ENCODE data around the gene CDS2.
A peak's percentile ranks its signal among the peaks of the same experiment; 100 is the strongest.

CDS2 gene

DNA sequence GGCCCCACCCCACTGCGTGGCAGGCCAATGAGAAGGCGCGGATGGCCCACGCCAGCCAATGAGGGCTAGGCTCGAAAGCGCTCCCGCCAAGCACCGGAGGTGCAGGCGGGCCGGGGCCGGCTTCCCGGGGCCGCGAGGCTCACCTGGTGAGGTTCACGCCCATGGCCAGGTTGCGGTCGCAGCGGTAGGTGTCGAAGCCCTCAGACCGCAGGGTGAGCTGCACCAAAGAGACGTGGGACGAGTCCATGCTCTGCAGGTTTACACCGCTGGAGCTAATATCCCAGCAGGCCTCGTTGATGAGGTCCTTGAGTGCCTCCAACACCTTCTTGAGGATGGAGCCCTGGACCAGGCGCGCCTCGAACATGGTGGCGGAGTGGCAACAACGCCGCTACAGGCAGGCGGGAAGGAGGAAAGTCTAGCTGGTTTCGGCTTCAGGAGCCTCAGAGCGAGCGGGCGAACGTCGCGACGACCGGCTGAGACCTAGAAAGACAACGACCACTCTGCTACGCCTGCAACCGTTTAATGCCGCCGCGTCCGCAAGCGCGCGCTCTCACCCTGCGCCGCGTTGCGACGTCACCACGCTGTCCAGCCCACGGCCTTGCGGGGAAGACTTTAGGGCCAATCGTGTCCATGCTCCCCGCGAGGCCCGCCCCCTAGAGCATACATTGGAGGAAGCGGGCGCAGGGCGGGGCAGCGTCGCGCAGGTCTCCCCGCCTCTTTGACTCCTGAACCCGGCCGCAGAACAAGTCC lies 7.2 kb upstream of the CDS2 start, which contains the start of gene PCNA:
Gene PCNA (minus strand): TSS at position 524 of the 750 bp plus-strand sequence. CDS start 160 bp downstream, at position 364.
- no peak for TF ChIP-seq ZFX (IDR thresholded peaks at IDR 0.05; ENCODE audit: borderline replicate concordance)
- TF ChIP-seq, protein P1, sequence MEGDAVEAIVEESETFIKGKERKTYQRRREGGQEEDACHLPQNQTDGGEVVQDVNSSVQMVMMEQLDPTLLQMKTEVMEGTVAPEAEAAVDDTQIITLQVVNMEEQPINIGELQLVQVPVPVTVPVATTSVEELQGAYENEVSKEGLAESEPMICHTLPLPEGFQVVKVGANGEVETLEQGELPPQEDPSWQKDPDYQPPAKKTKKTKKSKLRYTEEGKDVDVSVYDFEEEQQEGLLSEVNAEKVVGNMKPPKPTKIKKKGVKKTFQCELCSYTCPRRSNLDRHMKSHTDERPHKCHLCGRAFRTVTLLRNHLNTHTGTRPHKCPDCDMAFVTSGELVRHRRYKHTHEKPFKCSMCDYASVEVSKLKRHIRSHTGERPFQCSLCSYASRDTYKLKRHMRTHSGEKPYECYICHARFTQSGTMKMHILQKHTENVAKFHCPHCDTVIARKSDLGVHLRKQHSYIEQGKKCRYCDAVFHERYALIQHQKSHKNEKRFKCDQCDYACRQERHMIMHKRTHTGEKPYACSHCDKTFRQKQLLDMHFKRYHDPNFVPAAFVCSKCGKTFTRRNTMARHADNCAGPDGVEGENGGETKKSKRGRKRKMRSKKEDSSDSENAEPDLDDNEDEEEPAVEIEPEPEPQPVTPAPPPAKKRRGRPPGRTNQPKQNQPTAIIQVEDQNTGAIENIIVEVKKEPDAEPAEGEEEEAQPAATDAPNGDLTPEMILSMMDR (IDR thresholded peaks at IDR 0.05), result no peak
- peak within 1 kb of the TSS; percentile 94 for H3K27ac ChIP-seq

DNA sequence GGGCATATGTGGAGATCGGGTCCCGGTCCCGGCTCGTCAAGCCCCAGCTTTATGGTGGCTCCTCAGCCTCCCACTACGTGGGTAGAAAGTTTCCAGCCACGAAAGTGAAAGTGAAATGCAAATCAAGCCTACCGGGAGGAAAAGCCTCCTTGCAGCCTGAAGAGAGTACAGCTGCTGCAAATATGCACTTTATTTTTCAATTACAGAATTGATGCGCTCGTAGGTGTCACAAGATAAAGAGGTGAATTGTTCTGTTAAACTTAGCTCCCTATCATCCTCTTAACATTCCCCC lies 6.7 kb upstream of the CDS2 start:
- TF ChIP-seq ZFX (IDR thresholded peaks at IDR 0.05; ENCODE audit: borderline replicate concordance), result no peak
- TF ChIP-seq, protein P1 (IDR thresholded peaks at IDR 0.05), result no peak
- H3K27ac ChIP-seq, result peak overlapping the region; percentile 94

DNA sequence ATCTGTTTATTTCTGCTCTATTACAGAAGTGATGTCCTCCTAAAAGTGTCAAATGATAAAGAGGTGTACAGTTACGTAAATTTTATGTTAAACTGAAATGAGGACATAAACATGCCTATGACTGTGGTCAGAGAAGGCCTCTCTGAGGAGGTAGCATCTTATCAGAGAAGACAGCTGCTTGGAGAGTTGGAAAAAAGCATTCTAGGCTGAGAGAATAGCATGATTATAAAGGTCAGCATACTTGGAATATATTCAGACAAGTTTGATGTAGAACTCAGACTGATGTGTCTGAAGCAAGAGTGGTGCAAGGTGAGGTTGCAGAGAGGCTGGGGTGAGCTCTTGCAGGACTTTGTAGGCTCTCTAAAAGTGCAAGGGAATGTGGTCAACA lies 3.9 kb upstream of the CDS2 start:
- TF ChIP-seq ZFX (IDR thresholded peaks at IDR 0.05; ENCODE audit: borderline replicate concordance), result no peak
- TF ChIP-seq, protein P1 (IDR thresholded peaks at IDR 0.05), result no peak
- no peak overlapping the region for H3K27ac ChIP-seq

DNA sequence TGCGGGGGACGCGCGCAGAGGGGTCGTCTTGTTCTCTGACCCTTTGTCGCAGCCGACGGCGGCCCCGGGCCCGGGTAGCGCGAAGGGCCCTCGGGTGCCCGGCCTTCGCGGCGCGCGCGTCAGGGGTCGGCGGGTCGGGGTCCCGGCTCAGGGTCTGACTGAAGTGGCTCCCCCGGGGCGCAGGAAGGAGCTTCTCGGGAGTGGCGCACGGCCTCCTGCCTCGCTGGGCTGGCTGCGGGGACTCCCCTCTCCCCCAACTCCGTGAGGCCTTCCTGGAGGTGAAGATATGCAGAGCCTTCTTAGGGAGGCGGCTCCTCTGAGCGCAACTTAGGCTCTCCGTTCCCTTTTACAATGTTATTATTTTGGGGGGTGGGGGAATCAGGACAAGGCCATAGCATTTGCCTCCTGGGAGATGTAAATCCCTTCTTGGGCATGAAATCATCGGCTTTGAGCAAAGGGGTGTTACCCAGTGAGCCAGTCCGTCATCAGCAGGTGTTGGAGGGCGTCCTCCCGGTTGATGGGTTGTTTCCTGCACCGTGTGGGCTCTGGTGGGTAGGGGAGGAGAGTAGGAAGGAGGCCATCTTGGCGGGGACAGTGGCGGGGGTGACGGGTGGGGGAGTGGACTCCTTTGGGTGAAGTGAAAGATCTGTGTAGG lies 523 bp downstream of the CDS2 start:
- no peak for TF ChIP-seq ZFX (IDR thresholded peaks at IDR 0.05; ENCODE audit: borderline replicate concordance)
- TF ChIP-seq, protein P1 (IDR thresholded peaks at IDR 0.05), result no peak
- peak overlapping the region; percentile 88 for H3K27ac ChIP-seq

DNA sequence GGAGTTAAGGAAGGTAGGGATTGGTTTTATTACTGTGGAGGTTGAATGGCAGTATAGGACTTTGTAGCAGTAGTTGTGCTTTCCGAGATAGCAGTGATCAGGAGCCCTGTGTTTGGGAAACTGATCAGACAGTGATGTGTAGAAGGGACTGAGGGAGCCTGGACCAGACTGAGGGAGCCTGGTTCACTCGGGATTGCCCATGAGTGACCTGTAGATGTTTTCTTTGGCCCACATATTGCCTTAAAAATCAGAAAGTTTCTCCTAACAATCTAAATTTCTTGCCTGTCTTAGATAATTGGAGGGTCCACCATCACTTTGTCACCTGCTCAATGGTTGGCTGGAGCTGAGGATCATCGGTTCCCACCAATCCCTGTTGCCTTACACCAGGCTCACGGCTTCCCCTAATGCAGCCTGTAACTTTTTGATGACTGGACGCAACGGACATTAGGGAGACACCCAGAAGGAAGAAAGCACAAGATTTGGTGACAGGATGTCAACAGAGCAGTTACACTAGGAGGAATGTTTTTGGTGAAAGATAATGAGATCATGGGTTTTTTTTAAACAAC lies 1.1 kb downstream of the CDS2 start:
- H3K27ac ChIP-seq, result peak overlapping the region; percentile 88
- TF ChIP-seq ZFX (IDR thresholded peaks at IDR 0.05; ENCODE audit: borderline replicate concordance), result no peak
- TF ChIP-seq, protein P1 (IDR thresholded peaks at IDR 0.05), result no peak

- TF ChIP-seq ZFX (IDR thresholded peaks at IDR 0.05; ENCODE audit: borderline replicate concordance), result no peak
- TF ChIP-seq, protein P1 (IDR thresholded peaks at IDR 0.05), result no peak
- no peak overlapping the region for H3K27ac ChIP-seq
Observed at GRCh38 chr20:5128886-5129285, 2.1 kb downstream of the CDS2 start.

DNA sequence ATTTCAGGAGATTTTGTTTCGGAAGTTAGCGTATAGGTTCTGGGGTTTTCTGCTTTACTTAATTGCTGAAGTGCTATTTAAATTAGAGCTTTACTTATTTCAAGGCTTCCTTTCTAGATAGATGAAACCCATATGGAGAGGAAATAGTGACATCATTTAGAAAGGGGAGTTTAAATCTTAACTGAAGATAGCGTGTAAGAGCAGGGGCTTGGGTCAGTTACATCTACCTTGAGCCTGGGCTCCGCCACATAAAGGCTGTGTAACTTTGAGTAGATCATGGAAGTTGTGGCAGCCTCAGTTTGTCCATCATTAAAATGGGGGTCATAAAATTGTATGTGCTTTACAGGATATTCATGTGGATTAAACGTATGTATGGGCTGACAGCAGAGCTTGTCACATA lies 4.7 kb downstream of the CDS2 start:
- no peak for TF ChIP-seq ZFX (IDR thresholded peaks at IDR 0.05; ENCODE audit: borderline replicate concordance)
- TF ChIP-seq, protein P1 (IDR thresholded peaks at IDR 0.05), result no peak
- H3K27ac ChIP-seq, result no peak overlapping the region

Measured in 22Rv1 (cell line).